NCI-H146 treated with DMSO at 0.1 percent for 48 hours (cell line): ENCODE results near the gene TOP2A.
"Not testable (repeated sequence)": the region's sequence is repeated elsewhere in the genome, so short reads cannot be mapped to it uniquely, and the experiment has no call there.

Experiments
- DNase-seq: peaks from one replicate; lab custom pipeline; 2025; ENCODE audit not compliant: unreplicated experiment; lab: John Stamatoyannopoulos, UW

The TOP2A gene

GRCh38 chr17:40432864-40433528 is 15.3 kb upstream of the TOP2A start:
- DNase-seq: no peak

GRCh38 chr17:40431231-40431602 is 13.5 kb upstream of the TOP2A start:
- no peak for DNase-seq

- no peak for DNase-seq
Observed at GRCh38 chr17:40430272-40431230, 12.9 kb upstream of the TOP2A start.

- no peak for DNase-seq
Observed at GRCh38 chr17:40427002-40427491, 9.4 kb upstream of the TOP2A start.

- DNase-seq: no peak
Observed at GRCh38 chr17:40425741-40426140, 8.0 kb upstream of the TOP2A start.

GRCh38 chr17:40422990-40423633 is 5.4 kb upstream of the TOP2A start:
- no peak for DNase-seq

GRCh38 chr17:40419559-40420331 is 2.0 kb upstream of the TOP2A start:
- peak; percentile 12 for DNase-seq

- DNase-seq: no peak
Observed at GRCh38 chr17:40418428-40418706, 671 bp upstream of the TOP2A start.

GRCh38 chr17:40417258-40417608 is 463 bp downstream of the TOP2A start:
- peak; percentile 13 for DNase-seq

- DNase-seq: no peak
Observed at GRCh38 chr17:40416671-40417070, 1.0 kb downstream of the TOP2A start.

GRCh38 chr17:40415390-40415789 is 2.3 kb downstream of the TOP2A start:
- no peak for DNase-seq

- not testable (repeated sequence) for DNase-seq
Observed at GRCh38 chr17:40414312-40414711, 3.4 kb downstream of the TOP2A start.

- no peak for DNase-seq
Observed at GRCh38 chr17:40412880-40413279, 4.8 kb downstream of the TOP2A start.

GRCh38 chr17:40411821-40412220 is 5.9 kb downstream of the TOP2A start:
- no peak for DNase-seq

GRCh38 chr17:40410082-40410481 is 7.6 kb downstream of the TOP2A start:
- no peak for DNase-seq

GRCh38 chr17:40409540-40409939 is 8.2 kb downstream of the TOP2A start:
- not testable (repeated sequence) for DNase-seq

- DNase-seq: no peak
Observed at GRCh38 chr17:40407460-40407859, 10.2 kb downstream of the TOP2A start.

GRCh38 chr17:40404003-40404402 is 13.7 kb downstream of the TOP2A start:
- no peak for DNase-seq

GRCh38 chr17:40402668-40403067 is 15.0 kb downstream of the TOP2A start:
- no peak for DNase-seq

GRCh38 chr17:40399185-40399584 is 18.5 kb downstream of the TOP2A start:
- no peak for DNase-seq

- DNase-seq: not testable (repeated sequence)
Observed at GRCh38 chr17:40386555-40386954, 31.1 kb downstream of the TOP2A start.
